ENCODE results near the gene TRPM6. TPM values are rescaled to one million over a fixed set of nuclear protein-coding genes. Genes with fewer than 3 reads are reported as not detected.
A peak's percentile ranks its signal among the peaks of the same experiment; 100 is the strongest.

Gene TRPM6
- total RNA-seq, 2 experiments from 2014 or later, result not detected

GRCh38 chr9:74748966-74749365 lies 138.8 kb downstream of the TRPM6 start:
- H3K79me2 ChIP-seq (ENCODE audit: insufficient read depth, low read depth, low read length), result no peaks in the 10 kb centered on the region
- H3K27ac ChIP-seq (ENCODE audit: low read depth, low read length, poor library complexity, severe bottlenecking), result no peak overlapping the region
- intact Hi-C loops (cut with micrococcal nuclease; ENCODE audit: unreplicated experiment), result no loop called here
- H3K4me1 ChIP-seq (ENCODE audit: insufficient read depth, low read length, poor library complexity, severe bottlenecking), result no peaks in the 10 kb centered on the region
- TF ChIP-seq EZH2phosphoT487 (IDR thresholded peaks at IDR 0.05; ENCODE audit: borderline replicate concordance, low read depth, low read length) (no peak), CTCF (conservative IDR thresholded peaks at IDR 0.05; ENCODE audit: low read length) (no peak)
- POLR2A ChIA-PET, result interaction anchor here (0.6 kb wide), 1 partner anchor 334 kb away, joined by 3 read pairs; no protein-coding TSS in a partner anchor
- H3K4me2 ChIP-seq (ENCODE audit: low read length), result no peak overlapping the region
- no peaks in the 10 kb centered on the region for H4K20me1 ChIP-seq (ENCODE audit: insufficient read depth, low read length)
- no peak overlapping the region for H3K4me3 ChIP-seq (ENCODE audit: low read depth, low read length, poor library complexity, severe bottlenecking)
- no peaks in the 10 kb centered on the region for H3K36me3 ChIP-seq (ENCODE audit: insufficient read depth, low read length)
- no peaks in the 10 kb centered on the region for H3K9me2 ChIP-seq (ENCODE audit: insufficient read depth, low read length)
- CTCF ChIA-PET (ENCODE audit: unreplicated experiment), result no interaction called here
- no peaks in the 10 kb centered on the region for H3K9me3 ChIP-seq (ENCODE audit: low read length)
- H2AFZ ChIP-seq (ENCODE audit: low read length), result no peak overlapping the region
- no TSS peak for BruUV-seq (replicated peaks)
- DNase-seq (ENCODE audit: low spot score), result no peak

GRCh38 chr9:74742792-74743730 lies 144.7 kb downstream of the TRPM6 start:
- no peak overlapping the region for H3K4me3 ChIP-seq (ENCODE audit: low read depth, low read length, poor library complexity, severe bottlenecking)
- H3K9me2 ChIP-seq (ENCODE audit: insufficient read depth, low read length), result no peaks in the 10 kb centered on the region
- no peaks in the 10 kb centered on the region for H3K79me2 ChIP-seq (ENCODE audit: insufficient read depth, low read depth, low read length)
- H3K36me3 ChIP-seq (ENCODE audit: insufficient read depth, low read length), result no peaks in the 10 kb centered on the region
- no peak for DNase-seq (ENCODE audit: low spot score)
- POLR2A ChIA-PET, result interaction anchor here (1.0 kb wide), 1 partner anchor 360 kb away, joined by 3 read pairs; no protein-coding TSS in a partner anchor
- H2AFZ ChIP-seq (ENCODE audit: low read length), result no peak overlapping the region
- H4K20me1 ChIP-seq (ENCODE audit: insufficient read depth, low read length), result no peaks in the 10 kb centered on the region
- TF ChIP-seq EZH2phosphoT487 (IDR thresholded peaks at IDR 0.05; ENCODE audit: borderline replicate concordance, low read depth, low read length) (no peak), CTCF (conservative IDR thresholded peaks at IDR 0.05; ENCODE audit: low read length) (peak; percentile 78)
- intact Hi-C loops (cut with micrococcal nuclease; ENCODE audit: unreplicated experiment), result no loop called here
- no TSS peak for BruUV-seq (replicated peaks)
- H3K9me3 ChIP-seq (ENCODE audit: low read length), result no peaks in the 10 kb centered on the region
- no peaks in the 10 kb centered on the region for H3K4me1 ChIP-seq (ENCODE audit: insufficient read depth, low read length, poor library complexity, severe bottlenecking)
- CTCF ChIA-PET (ENCODE audit: unreplicated experiment), result no interaction called here
- H3K27ac ChIP-seq (ENCODE audit: low read depth, low read length, poor library complexity, severe bottlenecking), result no peak overlapping the region
- no peak overlapping the region for H3K4me2 ChIP-seq (ENCODE audit: low read length)

Data from OCI-LY7 (cell line).